ENCODE results near the gene IL7R. TPM values are rescaled to one million over a fixed set of nuclear protein-coding genes. Genes with fewer than 3 reads are reported as not detected.

The IL7R gene
- total and polyA plus RNA-seq, 2 of the 13 experiments (the other 11 are each of a cell fraction or from before 2014, with no cell fraction given): not detected

DNA sequence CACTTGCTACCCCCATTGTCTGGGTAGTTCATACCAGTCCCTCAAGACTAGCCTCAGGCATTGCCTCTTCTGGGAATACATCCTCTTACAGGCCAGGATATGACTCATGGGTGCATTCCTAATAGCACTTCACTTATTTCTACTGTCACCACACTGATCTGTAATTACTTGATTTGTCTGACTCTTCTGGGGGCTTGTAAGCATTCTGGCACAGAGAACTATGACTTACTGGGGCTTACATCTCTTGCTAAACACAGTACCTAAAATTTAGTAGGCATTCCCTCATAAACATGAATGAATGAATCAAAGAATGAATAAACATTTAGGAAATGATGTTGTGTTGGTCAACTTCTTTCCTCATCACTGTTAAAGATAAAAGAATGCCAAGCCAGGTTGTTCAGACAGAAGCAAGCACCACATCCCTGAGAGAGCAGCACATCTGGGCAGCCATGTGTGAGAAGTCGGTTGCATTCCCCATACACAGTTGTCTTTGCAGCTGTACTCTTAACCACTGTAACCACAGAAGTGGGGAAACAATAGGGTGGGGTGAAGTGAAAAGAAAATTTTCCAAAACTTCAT is 27.6 kb downstream of the IL7R start (continued):
- TF ChIP-seq, protein P1, sequence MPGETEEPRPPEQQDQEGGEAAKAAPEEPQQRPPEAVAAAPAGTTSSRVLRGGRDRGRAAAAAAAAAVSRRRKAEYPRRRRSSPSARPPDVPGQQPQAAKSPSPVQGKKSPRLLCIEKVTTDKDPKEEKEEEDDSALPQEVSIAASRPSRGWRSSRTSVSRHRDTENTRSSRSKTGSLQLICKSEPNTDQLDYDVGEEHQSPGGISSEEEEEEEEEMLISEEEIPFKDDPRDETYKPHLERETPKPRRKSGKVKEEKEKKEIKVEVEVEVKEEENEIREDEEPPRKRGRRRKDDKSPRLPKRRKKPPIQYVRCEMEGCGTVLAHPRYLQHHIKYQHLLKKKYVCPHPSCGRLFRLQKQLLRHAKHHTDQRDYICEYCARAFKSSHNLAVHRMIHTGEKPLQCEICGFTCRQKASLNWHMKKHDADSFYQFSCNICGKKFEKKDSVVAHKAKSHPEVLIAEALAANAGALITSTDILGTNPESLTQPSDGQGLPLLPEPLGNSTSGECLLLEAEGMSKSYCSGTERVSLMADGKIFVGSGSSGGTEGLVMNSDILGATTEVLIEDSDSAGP (CRISPR knock-in tag; IDR thresholded peaks at IDR 0.05; ENCODE audit: borderline replicate concordance): no peak
- TF ChIP-seq, protein P2, sequence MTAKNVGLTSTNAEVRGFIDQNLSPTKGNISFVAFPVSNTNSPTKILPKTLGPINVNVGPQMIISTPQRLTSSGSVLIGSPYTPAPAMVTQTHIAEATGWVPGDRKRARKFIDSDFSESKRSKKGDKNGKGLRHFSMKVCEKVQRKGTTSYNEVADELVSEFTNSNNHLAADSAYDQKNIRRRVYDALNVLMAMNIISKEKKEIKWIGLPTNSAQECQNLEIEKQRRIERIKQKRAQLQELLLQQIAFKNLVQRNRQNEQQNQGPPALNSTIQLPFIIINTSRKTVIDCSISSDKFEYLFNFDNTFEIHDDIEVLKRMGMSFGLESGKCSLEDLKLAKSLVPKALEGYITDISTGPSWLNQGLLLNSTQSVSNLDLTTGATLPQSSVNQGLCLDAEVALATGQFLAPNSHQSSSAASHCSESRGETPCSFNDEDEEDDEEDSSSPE (CRISPR knock-in tag; IDR thresholded peaks at IDR 0.05): no peak
- no peak for TF ChIP-seq ZFP36L2 (CRISPR knock-in tag; IDR thresholded peaks at IDR 0.05)

DNA sequence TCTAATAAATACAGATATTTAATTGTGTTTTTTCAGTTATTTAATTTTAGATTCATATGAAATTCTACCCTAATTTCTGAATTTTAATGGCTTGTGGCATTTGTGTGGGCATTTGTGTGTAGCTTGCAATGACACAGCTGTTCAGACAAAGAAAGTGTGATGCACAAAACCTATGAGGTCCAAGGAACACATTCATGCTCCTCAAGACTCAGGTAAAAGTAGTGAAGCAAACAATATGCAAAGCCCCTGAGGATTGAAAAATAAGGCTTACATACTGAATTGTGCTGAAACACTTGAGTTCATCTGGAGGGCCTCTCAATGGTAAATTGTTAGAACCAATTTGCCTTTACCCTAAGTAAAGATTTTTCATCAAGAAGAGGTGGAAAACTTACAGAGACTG is 28.1 kb downstream of the IL7R start:
- no peaks in the 10 kb centered on the region for H4K20me1 ChIP-seq (ENCODE audit: insufficient read depth, low read length)
- H3K4me2 ChIP-seq (ENCODE audit: low read depth, low read length): no peak overlapping the region
- in situ Hi-C loops (cut with HindIII; ENCODE audit: extremely low pct_ligation_motif_present, low pct_unique_long_range_greater_than_20kb): no loop called here
- no peak for DNase-seq (ENCODE audit: low spot score)
- ChIA-PET POLR2A (no interaction called here), CTCF (ENCODE audit: low intra/inter-chr PET ratio, low total read pairs) (no interaction called here)
- no peak overlapping the region for H3K27ac ChIP-seq (ENCODE audit: extremely low read length, insufficient read depth, low read length)
- no peak overlapping the region for H3K9ac ChIP-seq (ENCODE audit: insufficient read depth, low read depth, low read length)
- no peaks in the 10 kb centered on the region for H3K27me3 ChIP-seq (ENCODE audit: control insufficient read depth in 1 of 2, insufficient read depth in 2 of 2, low read length in 2 of 2)
- no peak overlapping the region for H3K4me3 ChIP-seq (replicated peaks in 1 of 3; ENCODE audit: insufficient read depth in 1 of 3, low read depth in 2 of 3, low read length in 3 of 3)
- no peaks in the 10 kb centered on the region for H3K4me1 ChIP-seq (ENCODE audit: insufficient read depth, low read length)
- no peaks in the 10 kb centered on the region for H3K9me3 ChIP-seq (ENCODE audit: low read length)
- intact Hi-C loops (cut with micrococcal nuclease; ENCODE audit: unreplicated experiment): no loop called here
- H2AFZ ChIP-seq (ENCODE audit: low read length): no peak overlapping the region
- FAIRE-seq: no peak
- H3K79me2 ChIP-seq (ENCODE audit: insufficient read depth, low read length): no peaks in the 10 kb centered on the region
- ATAC-seq: no peak
- no peaks in the 10 kb centered on the region for H3K36me3 ChIP-seq (replicated peaks in 1 of 2; ENCODE audit: control insufficient read depth in 1 of 2, insufficient read depth in 2 of 2, low read length in 2 of 2)
- no TSS peak for BruUV-seq (replicated peaks)
- TF ChIP-seq, protein P3, sequence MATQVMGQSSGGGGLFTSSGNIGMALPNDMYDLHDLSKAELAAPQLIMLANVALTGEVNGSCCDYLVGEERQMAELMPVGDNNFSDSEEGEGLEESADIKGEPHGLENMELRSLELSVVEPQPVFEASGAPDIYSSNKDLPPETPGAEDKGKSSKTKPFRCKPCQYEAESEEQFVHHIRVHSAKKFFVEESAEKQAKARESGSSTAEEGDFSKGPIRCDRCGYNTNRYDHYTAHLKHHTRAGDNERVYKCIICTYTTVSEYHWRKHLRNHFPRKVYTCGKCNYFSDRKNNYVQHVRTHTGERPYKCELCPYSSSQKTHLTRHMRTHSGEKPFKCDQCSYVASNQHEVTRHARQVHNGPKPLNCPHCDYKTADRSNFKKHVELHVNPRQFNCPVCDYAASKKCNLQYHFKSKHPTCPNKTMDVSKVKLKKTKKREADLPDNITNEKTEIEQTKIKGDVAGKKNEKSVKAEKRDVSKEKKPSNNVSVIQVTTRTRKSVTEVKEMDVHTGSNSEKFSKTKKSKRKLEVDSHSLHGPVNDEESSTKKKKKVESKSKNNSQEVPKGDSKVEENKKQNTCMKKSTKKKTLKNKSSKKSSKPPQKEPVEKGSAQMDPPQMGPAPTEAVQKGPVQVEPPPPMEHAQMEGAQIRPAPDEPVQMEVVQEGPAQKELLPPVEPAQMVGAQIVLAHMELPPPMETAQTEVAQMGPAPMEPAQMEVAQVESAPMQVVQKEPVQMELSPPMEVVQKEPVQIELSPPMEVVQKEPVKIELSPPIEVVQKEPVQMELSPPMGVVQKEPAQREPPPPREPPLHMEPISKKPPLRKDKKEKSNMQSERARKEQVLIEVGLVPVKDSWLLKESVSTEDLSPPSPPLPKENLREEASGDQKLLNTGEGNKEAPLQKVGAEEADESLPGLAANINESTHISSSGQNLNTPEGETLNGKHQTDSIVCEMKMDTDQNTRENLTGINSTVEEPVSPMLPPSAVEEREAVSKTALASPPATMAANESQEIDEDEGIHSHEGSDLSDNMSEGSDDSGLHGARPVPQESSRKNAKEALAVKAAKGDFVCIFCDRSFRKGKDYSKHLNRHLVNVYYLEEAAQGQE (IDR thresholded peaks at IDR 0.05; ENCODE audit: borderline replicate concordance in 1 of 2, low read depth in 1 of 2, low read length in 2 of 2): no peak
- TF ChIP-seq ZNF839 (CRISPR knock-in tag; IDR thresholded peaks at IDR 0.05; ENCODE audit: borderline replicate concordance): no peak
- TF ChIP-seq KAT2B (IDR thresholded peaks at IDR 0.05; ENCODE audit: borderline replicate concordance, low read depth, low read length): no peak
- no peak for TF ChIP-seq RFXANK (CRISPR knock-in tag; IDR thresholded peaks at IDR 0.05)
- no peak for TF ChIP-seq EZH2 (conservative IDR thresholded peaks at IDR 0.05; ENCODE audit: low read depth, low read length)
- TF ChIP-seq HINFP (CRISPR knock-in tag; IDR thresholded peaks at IDR 0.05; ENCODE audit: low read depth): no peak
- TF ChIP-seq, protein P4, sequence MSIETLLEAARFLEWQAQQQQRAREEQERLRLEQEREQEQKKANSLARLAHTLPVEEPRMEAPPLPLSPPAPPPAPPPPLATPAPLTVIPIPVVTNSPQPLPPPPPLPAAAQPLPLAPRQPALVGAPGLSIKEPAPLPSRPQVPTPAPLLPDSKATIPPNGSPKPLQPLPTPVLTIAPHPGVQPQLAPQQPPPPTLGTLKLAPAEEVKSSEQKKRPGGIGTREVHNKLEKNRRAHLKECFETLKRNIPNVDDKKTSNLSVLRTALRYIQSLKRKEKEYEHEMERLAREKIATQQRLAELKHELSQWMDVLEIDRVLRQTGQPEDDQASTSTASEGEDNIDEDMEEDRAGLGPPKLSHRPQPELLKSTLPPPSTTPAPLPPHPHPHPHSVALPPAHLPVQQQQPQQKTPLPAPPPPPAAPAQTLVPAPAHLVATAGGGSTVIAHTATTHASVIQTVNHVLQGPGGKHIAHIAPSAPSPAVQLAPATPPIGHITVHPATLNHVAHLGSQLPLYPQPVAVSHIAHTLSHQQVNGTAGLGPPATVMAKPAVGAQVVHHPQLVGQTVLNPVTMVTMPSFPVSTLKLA (IDR thresholded peaks at IDR 0.05): no peak
- TF ChIP-seq HNRNPH1 (optimal IDR thresholded peaks at IDR 0.05; ENCODE audit: low read depth, low read length): no peak

Measured in HepG2 (cell line).